DMS 273 (cell line): Measurements from ENCODE around the gene CPE.
"Not testable (repeated sequence)": the region's sequence is repeated elsewhere in the genome, so short reads cannot be mapped to it uniquely, and the experiment has no call there.

Source experiments
- DNase-seq: peaks from one replicate; lab custom pipeline; 2025; ENCODE audit not compliant: unreplicated experiment; lab: John Stamatoyannopoulos, UW

Gene CPE

GRCh38 chr4:165461159-165461821 lies 82.5 kb downstream of the CPE start:
- no peak for DNase-seq

- no peak for DNase-seq
These were observed 83.2 kb downstream of the CPE start for GRCh38 chr4:165462009-165462408.

GRCh38 chr4:165464376-165464775 lies 85.6 kb downstream of the CPE start:
- DNase-seq: peak; percentile 54

GRCh38 chr4:165464813-165465381 lies 86.1 kb downstream of the CPE start:
- peak; percentile 57 for DNase-seq

GRCh38 chr4:165470009-165470408 lies 91.2 kb downstream of the CPE start:
- no peak for DNase-seq

- DNase-seq: peak; percentile 20
These were observed 94.3 kb downstream of the CPE start for GRCh38 chr4:165472943-165473676.

- no peak for DNase-seq
These were observed 96.2 kb downstream of the CPE start for GRCh38 chr4:165474784-165475705.

GRCh38 chr4:165475706-165476070 lies 96.9 kb downstream of the CPE start:
- DNase-seq: no peak

GRCh38 chr4:165476214-165477098 lies 97.6 kb downstream of the CPE start:
- no peak for DNase-seq

- DNase-seq: no peak
These were observed 99.0 kb downstream of the CPE start for GRCh38 chr4:165477799-165478198.

GRCh38 chr4:165478260-165478659 lies 99.5 kb downstream of the CPE start:
- DNase-seq: no peak

GRCh38 chr4:165481053-165481835 lies 102.4 kb downstream of the CPE start:
- DNase-seq: no peak

- no peak for DNase-seq
These were observed 111.0 kb downstream of the CPE start for GRCh38 chr4:165489786-165490185.

GRCh38 chr4:165492583-165492982 lies 113.8 kb downstream of the CPE start:
- DNase-seq: not testable (repeated sequence)

- peak; percentile 6 for DNase-seq
These were observed 114.6 kb downstream of the CPE start for GRCh38 chr4:165493359-165493758.

- no peak for DNase-seq
These were observed 124.4 kb downstream of the CPE start for GRCh38 chr4:165502916-165503907.

- no peak for DNase-seq
These were observed 125.4 kb downstream of the CPE start for GRCh38 chr4:165504184-165504583.
